ENCODE results near the gene PLAAT3.

- no peak for TF ChIP-seq CTCF (conservative IDR thresholded peaks at IDR 0.05; ENCODE audit: low read depth, low read length)
- no peak for TF ChIP-seq EZH2 (IDR thresholded peaks at IDR 0.05; ENCODE audit: borderline replicate concordance, low read depth, low read length, poor library complexity, severe bottlenecking)
Observed at GRCh38 chr11:63549411-63549810, 64.8 kb downstream of the PLAAT3 start.

Data from A673 (cell line).